ENCODE data around the gene CDK5R2. TPM values are rescaled to one million over a fixed set of nuclear protein-coding genes. Genes with fewer than 3 reads are reported as not detected.

The CDK5R2 gene
- total and polyA plus RNA-seq, 2 of the 13 experiments (the other 11 are each of a cell fraction or from before 2014, with no cell fraction given): not detected

DNA sequence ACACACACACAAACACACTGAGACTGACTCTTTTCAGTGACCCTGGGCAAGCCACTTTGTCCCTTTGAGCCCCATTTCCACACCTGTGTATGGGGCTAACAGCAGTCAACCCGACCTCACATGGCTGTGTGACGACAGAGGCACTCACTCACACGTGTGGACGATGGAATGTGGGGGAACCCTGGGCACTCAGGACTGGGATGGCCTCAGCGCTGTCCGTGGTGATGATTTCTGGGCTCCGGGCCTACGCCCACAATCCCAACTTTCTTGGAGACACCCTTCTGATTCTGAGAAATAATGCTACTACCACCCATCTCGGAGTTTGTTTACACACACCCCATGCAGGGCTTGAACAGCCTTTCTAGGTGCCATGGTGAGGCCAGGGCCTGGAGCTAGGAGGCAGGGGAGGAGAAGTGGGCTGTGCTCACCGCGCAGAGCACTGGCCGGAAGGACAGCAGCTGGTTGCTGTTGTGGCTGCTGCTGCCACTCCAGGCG is 32.3 kb downstream of the CDK5R2 start:
- H3K4me2 ChIP-seq (ENCODE audit: low read depth, low read length): no peak overlapping the region
- no peaks in the 10 kb centered on the region for H3K79me2 ChIP-seq (ENCODE audit: insufficient read depth, low read length)
- peak; percentile 26; the same call in 1 of the 2 replicates for TF ChIP-seq CREB1 (IDR thresholded peaks at IDR 0.05)
- no peak for TF ChIP-seq CREB1 (CRISPR knock-in tag; IDR thresholded peaks at IDR 0.05)
- TF ChIP-seq, protein P1, sequence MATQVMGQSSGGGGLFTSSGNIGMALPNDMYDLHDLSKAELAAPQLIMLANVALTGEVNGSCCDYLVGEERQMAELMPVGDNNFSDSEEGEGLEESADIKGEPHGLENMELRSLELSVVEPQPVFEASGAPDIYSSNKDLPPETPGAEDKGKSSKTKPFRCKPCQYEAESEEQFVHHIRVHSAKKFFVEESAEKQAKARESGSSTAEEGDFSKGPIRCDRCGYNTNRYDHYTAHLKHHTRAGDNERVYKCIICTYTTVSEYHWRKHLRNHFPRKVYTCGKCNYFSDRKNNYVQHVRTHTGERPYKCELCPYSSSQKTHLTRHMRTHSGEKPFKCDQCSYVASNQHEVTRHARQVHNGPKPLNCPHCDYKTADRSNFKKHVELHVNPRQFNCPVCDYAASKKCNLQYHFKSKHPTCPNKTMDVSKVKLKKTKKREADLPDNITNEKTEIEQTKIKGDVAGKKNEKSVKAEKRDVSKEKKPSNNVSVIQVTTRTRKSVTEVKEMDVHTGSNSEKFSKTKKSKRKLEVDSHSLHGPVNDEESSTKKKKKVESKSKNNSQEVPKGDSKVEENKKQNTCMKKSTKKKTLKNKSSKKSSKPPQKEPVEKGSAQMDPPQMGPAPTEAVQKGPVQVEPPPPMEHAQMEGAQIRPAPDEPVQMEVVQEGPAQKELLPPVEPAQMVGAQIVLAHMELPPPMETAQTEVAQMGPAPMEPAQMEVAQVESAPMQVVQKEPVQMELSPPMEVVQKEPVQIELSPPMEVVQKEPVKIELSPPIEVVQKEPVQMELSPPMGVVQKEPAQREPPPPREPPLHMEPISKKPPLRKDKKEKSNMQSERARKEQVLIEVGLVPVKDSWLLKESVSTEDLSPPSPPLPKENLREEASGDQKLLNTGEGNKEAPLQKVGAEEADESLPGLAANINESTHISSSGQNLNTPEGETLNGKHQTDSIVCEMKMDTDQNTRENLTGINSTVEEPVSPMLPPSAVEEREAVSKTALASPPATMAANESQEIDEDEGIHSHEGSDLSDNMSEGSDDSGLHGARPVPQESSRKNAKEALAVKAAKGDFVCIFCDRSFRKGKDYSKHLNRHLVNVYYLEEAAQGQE (IDR thresholded peaks at IDR 0.05; ENCODE audit: borderline replicate concordance in 1 of 2, low read depth in 1 of 2, low read length in 2 of 2): peak; percentile 69 to 93
- peak; percentile 73; the same call in 1 of the 2 replicates for TF ChIP-seq EZH2 (conservative IDR thresholded peaks at IDR 0.05; ENCODE audit: low read depth, low read length)
- TF ChIP-seq ZKSCAN5 (CRISPR knock-in tag; IDR thresholded peaks at IDR 0.05): 0 out of 2 replicates have a peak, but pooled peaks have one; percentile 28
- no peak for TF ChIP-seq ZNF660 (CRISPR knock-in tag; IDR thresholded peaks at IDR 0.05; ENCODE audit: borderline replicate concordance, low read depth)
- TF ChIP-seq MIER2 (CRISPR knock-in tag; IDR thresholded peaks at IDR 0.05): peak; percentile 91
- TF ChIP-seq EHMT2 (IDR thresholded peaks at IDR 0.05; ENCODE audit: borderline replicate concordance, low read depth, low read length): 0 out of 2 replicates have a peak, but pooled peaks have one; percentile 64
- TF ChIP-seq PAX8 (CRISPR knock-in tag; IDR thresholded peaks at IDR 0.05; ENCODE audit: borderline replicate concordance): no peak
- TF ChIP-seq ZNF484 (CRISPR knock-in tag; IDR thresholded peaks at IDR 0.05; ENCODE audit: borderline replicate concordance, low read depth): no peak
- peak; percentile 25; the same call in 1 of the 2 replicates for TF ChIP-seq SALL1 (CRISPR knock-in tag; IDR thresholded peaks at IDR 0.05)
- TF ChIP-seq MEF2D (CRISPR knock-in tag; IDR thresholded peaks at IDR 0.05): 0 out of 2 replicates have a peak, but pooled peaks have one; percentile 30
- TF ChIP-seq FOXP1 (IDR thresholded peaks at IDR 0.05): no peak
- TF ChIP-seq FOXP1 (CRISPR knock-in tag; IDR thresholded peaks at IDR 0.05): no peak
- no peak for TF ChIP-seq HNF4G (IDR thresholded peaks at IDR 0.05; ENCODE audit: borderline replicate concordance, low read depth, low read length)
- no peak for TF ChIP-seq HNF4G (CRISPR knock-in tag; IDR thresholded peaks at IDR 0.05; ENCODE audit: borderline replicate concordance, low read depth)
- TF ChIP-seq PITX1 (CRISPR knock-in tag; IDR thresholded peaks at IDR 0.05): no peak
- ATAC-seq (peak; percentile 18; the same call in 1 of the 3 replicates), DNase-seq (ENCODE audit: low spot score) (no peak), FAIRE-seq (peak; percentile 12)
- H3K36me3 ChIP-seq (replicated peaks in 1 of 2; ENCODE audit: control insufficient read depth in 1 of 2, insufficient read depth in 2 of 2, low read length in 2 of 2): no peaks in the 10 kb centered on the region
- no peak overlapping the region for H2AFZ ChIP-seq (ENCODE audit: low read length)
- in situ Hi-C loops (cut with HindIII; ENCODE audit: extremely low pct_ligation_motif_present, low pct_unique_long_range_greater_than_20kb): no loop called here
- peaks cover 20% of the 10 kb centered on the region for H3K4me1 ChIP-seq (ENCODE audit: insufficient read depth, low read length)
- ChIA-PET POLR2A (no interaction called here), CTCF (ENCODE audit: low intra/inter-chr PET ratio, low total read pairs) (interaction anchor here (1.2 kb wide), 1 partner anchor 12 kb away, joined by 3 read pairs; no protein-coding TSS in a partner anchor)
- BruUV-seq (replicated peaks): no TSS peak
- WGBS (ENCODE audit: low lambda C conversion rate): 6% methylated on average over 13 of the region's 13 CpGs
- no peak overlapping the region for H3K4me3 ChIP-seq (replicated peaks in 1 of 3; ENCODE audit: insufficient read depth in 1 of 3, low read depth in 2 of 3, low read length in 3 of 3)
- no peak overlapping the region for H3K9ac ChIP-seq (ENCODE audit: insufficient read depth, low read depth, low read length)
- no peaks in the 10 kb centered on the region for H3K9me3 ChIP-seq (ENCODE audit: low read length)
- peaks cover 21% of the 10 kb centered on the region; the same call in 1 of the 2 replicates for H4K20me1 ChIP-seq (ENCODE audit: insufficient read depth, low read length)
- intact Hi-C loops (cut with micrococcal nuclease; ENCODE audit: unreplicated experiment): no loop called here
- peaks cover 43 to 94% of the 10 kb centered on the region in 2 experiments for H3K27me3 ChIP-seq (ENCODE audit: control insufficient read depth in 1 of 2, insufficient read depth in 2 of 2, low read length in 2 of 2)
- H3K27ac ChIP-seq (ENCODE audit: extremely low read length, insufficient read depth, low read length): no peak overlapping the region
